Measurements from ENCODE around the gene NKAIN2.

The NKAIN2 gene

DNA sequence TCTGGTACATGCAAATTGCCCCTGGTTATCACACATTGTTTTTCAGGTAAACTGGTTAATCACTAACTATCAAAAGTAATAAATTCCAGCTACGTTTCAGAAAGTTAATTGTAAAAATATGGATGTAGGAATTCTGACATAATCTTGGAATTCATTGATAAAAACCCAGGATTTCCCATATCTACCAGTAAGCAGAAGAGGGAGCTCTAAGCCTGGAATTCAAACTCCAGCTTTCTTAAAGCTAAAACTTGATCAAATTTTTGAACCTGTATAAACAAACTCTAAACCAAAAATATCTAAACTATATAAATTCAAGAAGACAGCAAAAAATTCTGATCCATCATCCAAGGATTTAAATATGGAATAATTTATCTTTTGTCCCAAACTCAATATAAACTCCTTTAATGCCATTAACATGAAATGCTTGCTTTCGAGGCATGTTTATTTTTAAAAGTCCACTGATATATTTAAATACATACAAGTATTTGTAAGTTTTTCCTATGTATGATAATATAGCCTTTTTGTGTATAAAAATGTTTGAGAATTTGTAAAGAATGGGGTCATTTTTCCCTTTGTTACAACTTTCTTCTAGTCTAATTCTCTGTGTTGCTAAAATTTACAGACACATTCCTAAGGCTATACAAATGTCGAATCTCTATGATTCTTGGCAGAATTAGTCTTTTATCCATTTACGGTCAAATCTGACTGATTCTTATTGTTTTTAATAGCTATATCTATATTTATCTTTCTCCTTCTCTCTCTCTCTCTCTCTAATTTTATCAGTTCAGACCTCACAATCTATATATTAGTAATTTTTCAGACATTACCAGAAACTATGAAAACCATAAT lies 1067.2 kb downstream of the NKAIN2 start:
- no peak for DNase-seq

DNA sequence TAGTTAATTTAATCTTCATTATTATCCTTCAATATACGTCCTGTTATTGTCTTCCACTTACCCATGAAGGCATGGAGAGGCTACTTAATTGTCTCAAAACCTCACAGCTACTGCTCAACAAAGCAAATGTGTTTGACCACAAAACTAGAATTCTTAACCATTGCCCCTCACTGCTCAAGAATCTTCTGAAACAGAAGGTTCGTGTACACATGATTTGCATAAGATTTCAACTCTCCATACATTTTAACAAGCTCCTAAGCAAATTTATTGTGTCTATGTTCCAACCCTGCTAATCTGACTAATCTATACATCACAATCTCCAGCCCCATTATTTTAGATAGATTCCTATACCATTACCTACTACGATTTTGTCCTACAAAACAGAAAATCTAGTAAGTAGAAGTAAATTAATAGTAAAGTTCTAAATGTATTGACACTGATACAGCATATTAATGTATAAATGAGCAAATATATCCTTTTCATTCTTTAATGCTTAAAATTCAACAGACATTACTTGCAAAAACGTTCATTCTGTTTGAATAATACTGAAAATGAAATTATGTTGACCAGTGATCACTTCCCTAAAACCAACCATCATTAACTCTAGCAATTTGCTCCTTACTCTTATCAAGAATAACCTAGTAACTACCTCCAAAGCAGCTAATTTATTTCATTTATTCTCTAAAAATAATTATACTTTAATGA lies 1068.8 kb downstream of the NKAIN2 start:
- no peak for DNase-seq

DNA sequence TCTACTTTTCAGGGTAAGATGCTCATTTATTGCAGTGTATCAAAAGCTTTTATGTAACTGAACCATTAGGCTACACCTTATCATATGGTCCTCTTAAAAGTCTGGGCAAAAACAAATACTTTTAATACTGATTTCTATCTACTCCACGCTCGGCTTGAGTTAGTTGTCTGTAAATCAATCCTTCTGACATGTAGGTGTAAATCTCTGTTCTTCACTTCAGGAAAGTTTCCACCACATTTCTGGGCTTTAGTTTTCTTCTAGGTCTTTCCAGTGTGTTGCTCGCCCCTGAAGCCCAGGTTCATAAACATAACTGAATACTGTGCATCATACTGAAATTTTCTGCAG lies 1069.4 kb downstream of the NKAIN2 start:
- no peak for DNase-seq
